WTC11 (cell line): ENCODE measurements around the gene MTHFD2. TPM values are rescaled to one million over a fixed set of nuclear protein-coding genes. Genes with fewer than 3 reads are reported as not detected.

Experiments
- ATAC-seq: fragments of 200-7000 bp; cut with Tn5 transposase; 2 replicates; pipeline ENCODE4 v1.10.0; 2021; ENCODE audit warnings: mild to moderate bottlenecking, moderate library complexity
- CTCF ChIA-PET: fragments of 300-600 bp; sonication (Branson Sonifier 250); formaldehyde crosslinking; loops from one replicate; lab custom pipeline; 2021; ENCODE audit warnings: antibody characterized with exemption; lab: Charles Lee
- POLR2A ChIA-PET: fragments of 350-600 bp; sonication (Branson Sonifier 250); formaldehyde crosslinking; loops from one replicate; lab custom pipeline; 2021; ENCODE audit warnings: antibody characterized with exemption; lab: Charles Lee
- DNase-seq: peaks from one replicate; pipeline ENCODE4 v3.0.0; 2021; ENCODE audit warnings: low spot score
- H3K27ac Mint-ChIP-seq: 2 replicates; pipeline ENCODE4 v1.8.0; 2021; ENCODE audit warnings: mixed read lengths
- H3K27me3 Mint-ChIP-seq: 2 replicates; pipeline ENCODE4 v1.8.0; 2021; ENCODE audit warnings: low read depth, mild to moderate bottlenecking, moderate library complexity, mixed read lengths
- H3K36me3 Mint-ChIP-seq: 2 replicates; pipeline ENCODE4 v1.8.0; 2021; ENCODE audit warnings: mixed read lengths
- H3K4me1 Mint-ChIP-seq: 2 replicates; pipeline ENCODE4 v1.8.0; 2022; ENCODE audit warnings: mixed read lengths
- H3K4me3 Mint-ChIP-seq: 2 replicates; pipeline ENCODE4 v1.8.0; 2021; ENCODE audit warnings: mild to moderate bottlenecking, moderate library complexity, mixed read lengths
- H3K9me3 Mint-ChIP-seq: 2 replicates; pipeline ENCODE4 v1.8.0; 2021; ENCODE audit warnings: mixed read lengths
- FOXJ3 ChIP-seq: sonication (generic); formaldehyde crosslinking; IDR thresholded peaks from 2 replicates; pipeline ENCODE4 v1.9.0; 2021; ENCODE audit warnings: missing genetic modification reagents, mild to moderate bottlenecking, borderline replicate concordance
- JAZF1 ChIP-seq: fragments of 250-450 bp; sonication (Bioruptor Pico); IDR thresholded peaks from 2 replicates; pipeline ENCODE4 v1.9.0; 2021; ENCODE audit warnings: moderate library complexity, mild to moderate bottlenecking, inconsistent platforms
- NR2C2 ChIP-seq: sonication (generic); formaldehyde crosslinking; IDR thresholded peaks from 2 replicates; pipeline ENCODE4 v1.8.0; 2022; ENCODE audit warnings: mild to moderate bottlenecking, missing genetic modification reagents
- total RNA-seq: library from RNA; stranded (reverse); gene quantifications from 3 replicates; pipeline ENCODE4 v1.2.3, GENCODE V29; 2021
- TF ChIP-seq, protein P1 (sequence below): sonication (generic); formaldehyde crosslinking; IDR thresholded peaks from 2 replicates; pipeline ENCODE4 v1.8.0; 2023; ENCODE audit warnings: missing genetic modification reagents
- TF ChIP-seq, protein P2 (sequence below): sonication (generic); formaldehyde crosslinking; IDR thresholded peaks from 2 replicates; pipeline ENCODE4 v1.8.1; 2022; ENCODE audit warnings: missing genetic modification reagents, borderline replicate concordance
- TF ChIP-seq, protein P3 (sequence below): sonication (generic); formaldehyde crosslinking; IDR thresholded peaks from 2 replicates; pipeline ENCODE4 v1.8.1; 2023; ENCODE audit warnings: mild to moderate bottlenecking, missing genetic modification reagents, borderline replicate concordance

MTHFD2 gene
- total RNA-seq, 1 experiment from 2014 or later: 251 TPM

DNA sequence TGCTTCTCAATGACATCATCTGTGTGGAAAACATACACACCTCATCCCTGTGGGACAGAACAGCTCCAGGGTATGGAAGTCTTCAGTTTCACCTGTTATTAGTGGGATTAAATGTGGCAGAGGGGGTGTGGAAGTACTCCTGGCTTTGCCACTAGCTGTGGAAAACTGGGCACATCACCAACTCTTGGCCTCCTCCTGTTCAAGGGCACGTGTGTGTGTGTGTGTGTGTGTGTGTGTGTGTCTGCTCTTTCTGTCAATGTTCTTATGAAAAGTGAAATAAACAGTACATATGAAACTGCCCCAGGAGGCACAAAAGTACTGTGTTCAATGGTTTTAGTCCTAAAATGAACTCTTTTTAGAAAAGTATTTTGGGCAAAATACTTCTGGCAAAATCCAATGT is 65.9 kb downstream of the MTHFD2 start:
- no peak overlapping the region for H3K4me3 Mint-ChIP-seq
- ATAC-seq: no peak
- ChIA-PET CTCF (interaction anchor here (1.7 to 2.1 kb wide), 2 partner anchors 69 to 71 kb away, joined by 4 to 6 read pairs; no protein-coding TSS in a partner anchor), POLR2A (no interaction called here)
- H3K4me1 Mint-ChIP-seq: peaks cover 16% of the 10 kb centered on the region
- DNase-seq: no peak
- peaks cover 7% of the 10 kb centered on the region for H3K27me3 Mint-ChIP-seq
- no peaks in the 10 kb centered on the region for H3K36me3 Mint-ChIP-seq
- TF ChIP-seq, protein P1, sequence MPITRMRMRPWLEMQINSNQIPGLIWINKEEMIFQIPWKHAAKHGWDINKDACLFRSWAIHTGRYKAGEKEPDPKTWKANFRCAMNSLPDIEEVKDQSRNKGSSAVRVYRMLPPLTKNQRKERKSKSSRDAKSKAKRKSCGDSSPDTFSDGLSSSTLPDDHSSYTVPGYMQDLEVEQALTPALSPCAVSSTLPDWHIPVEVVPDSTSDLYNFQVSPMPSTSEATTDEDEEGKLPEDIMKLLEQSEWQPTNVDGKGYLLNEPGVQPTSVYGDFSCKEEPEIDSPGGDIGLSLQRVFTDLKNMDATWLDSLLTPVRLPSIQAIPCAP (CRISPR knock-in tag): no peak
- TF ChIP-seq FOXJ3 (CRISPR knock-in tag) (no peak), JAZF1 (CRISPR knock-in tag) (no peak), NR2C2 (CRISPR knock-in tag) (no peak)
- H3K27ac Mint-ChIP-seq: no peak overlapping the region
- no peaks in the 10 kb centered on the region for H3K9me3 Mint-ChIP-seq

DNA sequence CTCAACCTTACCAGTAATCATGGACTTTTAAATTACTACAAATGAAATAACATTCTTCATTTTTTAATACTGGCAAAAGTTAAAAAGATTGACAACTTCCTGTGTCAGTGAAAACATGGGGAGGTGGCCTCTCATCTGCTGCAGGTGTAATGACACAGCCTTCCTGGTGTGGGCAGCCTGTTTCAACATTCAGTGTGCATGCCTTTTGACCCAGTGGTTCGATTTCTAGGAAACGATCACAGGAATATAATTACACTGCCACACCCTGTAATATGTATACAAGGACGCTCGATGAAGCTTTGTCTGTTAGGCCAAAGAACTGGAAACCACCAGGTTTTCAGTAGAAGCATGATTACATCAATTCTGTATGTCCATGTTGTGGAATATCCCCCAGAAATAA is 68.7 kb downstream of the MTHFD2 start:
- TF ChIP-seq, protein P2, sequence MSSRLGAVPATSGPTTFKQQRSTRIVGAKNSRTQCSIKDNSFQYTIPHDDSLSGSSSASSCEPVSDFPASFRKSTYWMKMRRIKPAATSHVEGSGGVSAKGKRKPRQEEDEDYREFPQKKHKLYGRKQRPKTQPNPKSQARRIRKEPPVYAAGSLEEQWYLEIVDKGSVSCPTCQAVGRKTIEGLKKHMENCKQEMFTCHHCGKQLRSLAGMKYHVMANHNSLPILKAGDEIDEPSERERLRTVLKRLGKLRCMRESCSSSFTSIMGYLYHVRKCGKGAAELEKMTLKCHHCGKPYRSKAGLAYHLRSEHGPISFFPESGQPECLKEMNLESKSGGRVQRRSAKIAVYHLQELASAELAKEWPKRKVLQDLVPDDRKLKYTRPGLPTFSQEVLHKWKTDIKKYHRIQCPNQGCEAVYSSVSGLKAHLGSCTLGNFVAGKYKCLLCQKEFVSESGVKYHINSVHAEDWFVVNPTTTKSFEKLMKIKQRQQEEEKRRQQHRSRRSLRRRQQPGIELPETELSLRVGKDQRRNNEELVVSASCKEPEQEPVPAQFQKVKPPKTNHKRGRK (CRISPR knock-in tag): no peak
- TF ChIP-seq, protein P3, sequence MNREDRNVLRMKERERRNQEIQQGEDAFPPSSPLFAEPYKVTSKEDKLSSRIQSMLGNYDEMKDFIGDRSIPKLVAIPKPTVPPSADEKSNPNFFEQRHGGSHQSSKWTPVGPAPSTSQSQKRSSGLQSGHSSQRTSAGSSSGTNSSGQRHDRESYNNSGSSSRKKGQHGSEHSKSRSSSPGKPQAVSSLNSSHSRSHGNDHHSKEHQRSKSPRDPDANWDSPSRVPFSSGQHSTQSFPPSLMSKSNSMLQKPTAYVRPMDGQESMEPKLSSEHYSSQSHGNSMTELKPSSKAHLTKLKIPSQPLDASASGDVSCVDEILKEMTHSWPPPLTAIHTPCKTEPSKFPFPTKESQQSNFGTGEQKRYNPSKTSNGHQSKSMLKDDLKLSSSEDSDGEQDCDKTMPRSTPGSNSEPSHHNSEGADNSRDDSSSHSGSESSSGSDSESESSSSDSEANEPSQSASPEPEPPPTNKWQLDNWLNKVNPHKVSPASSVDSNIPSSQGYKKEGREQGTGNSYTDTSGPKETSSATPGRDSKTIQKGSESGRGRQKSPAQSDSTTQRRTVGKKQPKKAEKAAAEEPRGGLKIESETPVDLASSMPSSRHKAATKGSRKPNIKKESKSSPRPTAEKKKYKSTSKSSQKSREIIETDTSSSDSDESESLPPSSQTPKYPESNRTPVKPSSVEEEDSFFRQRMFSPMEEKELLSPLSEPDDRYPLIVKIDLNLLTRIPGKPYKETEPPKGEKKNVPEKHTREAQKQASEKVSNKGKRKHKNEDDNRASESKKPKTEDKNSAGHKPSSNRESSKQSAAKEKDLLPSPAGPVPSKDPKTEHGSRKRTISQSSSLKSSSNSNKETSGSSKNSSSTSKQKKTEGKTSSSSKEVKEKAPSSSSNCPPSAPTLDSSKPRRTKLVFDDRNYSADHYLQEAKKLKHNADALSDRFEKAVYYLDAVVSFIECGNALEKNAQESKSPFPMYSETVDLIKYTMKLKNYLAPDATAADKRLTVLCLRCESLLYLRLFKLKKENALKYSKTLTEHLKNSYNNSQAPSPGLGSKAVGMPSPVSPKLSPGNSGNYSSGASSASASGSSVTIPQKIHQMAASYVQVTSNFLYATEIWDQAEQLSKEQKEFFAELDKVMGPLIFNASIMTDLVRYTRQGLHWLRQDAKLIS (CRISPR knock-in tag): no peak
- DNase-seq (peak; percentile 41), ATAC-seq (peak; percentile 91)
- no peaks in the 10 kb centered on the region for H3K9me3 Mint-ChIP-seq
- H3K36me3 Mint-ChIP-seq: no peaks in the 10 kb centered on the region
- H3K4me1 Mint-ChIP-seq: no peaks in the 10 kb centered on the region
- ChIA-PET POLR2A (no interaction called here), CTCF (interaction anchor here (1.2 kb wide), 1 partner anchor 124 kb away, joined by 5 read pairs; no protein-coding TSS in a partner anchor)
- no peak overlapping the region for H3K27ac Mint-ChIP-seq
- peaks cover 7% of the 10 kb centered on the region for H3K27me3 Mint-ChIP-seq
- H3K4me3 Mint-ChIP-seq: no peak overlapping the region

Other genes starting within 250 kb of the MTHFD2 start
- 16.4 to 19.3 TPM (median 18.2 TPM) in 3 replicates for gene TET3, start 213.7 kb upstream of the MTHFD2 start, total RNA-seq
- gene BOLA3, start 50.7 kb upstream of the MTHFD2 start, total RNA-seq: 58.2 to 66.1 TPM (median 65.8 TPM) in 3 replicates
- gene MOB1A, start 19.7 kb upstream of the MTHFD2 start, total RNA-seq: 84.9 to 92.6 TPM (median 88.2 TPM) in 3 replicates
- gene SLC4A5, start 144.8 kb downstream of the MTHFD2 start, total RNA-seq: 0.62 to 1.8 TPM (median 1.2 TPM) in 3 replicates
- gene DCTN1, start 181.7 kb downstream of the MTHFD2 start, total RNA-seq: 165 to 179 TPM (median 168 TPM) in 3 replicates
- 2.9 to 3.6 TPM (median 3.3 TPM) in 3 replicates for gene C2orf81, start 223.0 kb downstream of the MTHFD2 start, total RNA-seq
- gene WDR54, start 223.1 kb downstream of the MTHFD2 start, total RNA-seq: 55.2 to 95.7 TPM (median 89.3 TPM) in 3 replicates
- 66.6 to 80.1 TPM (median 67.7 TPM) in 3 replicates for gene RTKN, start 243.3 kb downstream of the MTHFD2 start, total RNA-seq